Gastroesophageal sphincter (tissue), 4 donors: ENCODE measurements around the gene SETD5. TPM values are rescaled to one million over a fixed set of nuclear protein-coding genes. Genes with fewer than 3 reads are reported as not detected.

Experiments used
- ATAC-seq: fragments of 150-250 bp; one replicate; pipeline ENCODE4 v1.9.1; 2016; ENCODE audit warnings: mild to moderate bottlenecking, moderate library complexity
- H3K27ac ChIP-seq, 4 donors: fragments of 200-600 bp; sonication (generic) in 3 of 4; 1 replicate in 3 of 4; 2 replicates in 1 of 4; pipeline ENCODE4 v1.5.1; 2016 to 2019
- H3K27me3 ChIP-seq: fragments of 200-600 bp; sonication (generic); one replicate; pipeline ENCODE4 v1.5.1; 2019
- H3K36me3 ChIP-seq, 2 donors: fragments of 200-600 bp; sonication (generic); one replicate each; pipeline ENCODE4 v1.5.1; 2019; ENCODE audit warnings: control low read depth in 1 of 2
- H3K4me1 ChIP-seq, 3 donors: fragments of 200-600 bp; sonication (generic); 1 replicate in 2 of 3; 2 replicates in 1 of 3; pipeline ENCODE4 v1.5.1; 2016 to 2019; ENCODE audit warnings: control low read depth in 2 of 3
- H3K4me3 ChIP-seq, 2 donors: fragments of 200-600 bp; sonication (generic); one replicate each; pipeline ENCODE4 v1.5.1; 2019; ENCODE audit warnings: mild to moderate bottlenecking in 1 of 2, moderate library complexity in 1 of 2
- H3K9me3 ChIP-seq, 3 donors: fragments of 200-600 bp; sonication (generic); one replicate each; pipeline ENCODE4 v1.5.1; 2017 to 2019; ENCODE audit warnings: control low read depth in 2 of 3
- EP300 ChIP-seq: sonication (generic); formaldehyde crosslinking; IDR thresholded peaks from one replicate; pipeline ENCODE4 v1.6.1; 2017; ENCODE audit warnings: antibody characterized with exemption, mild to moderate bottlenecking
- POLR2A ChIP-seq, 2 donors: fragments of 450-650 bp; IDR thresholded peaks; one replicate each; pipeline ENCODE4 v1.6.1; 2017; ENCODE audit warnings: antibody characterized with exemption in 2 of 2, mild to moderate bottlenecking in 2 of 2, moderate library complexity in 1 of 2
- POLR2AphosphoS5 ChIP-seq: sonication (generic); formaldehyde crosslinking; IDR thresholded peaks from one replicate; pipeline ENCODE4 v1.6.1; 2017; ENCODE audit warnings: antibody characterized with exemption
- WGBS, 2 donors: methylation state at CpG; one replicate each; pipeline ENCODE4 v1.1.5; 2018; ENCODE audit warnings: low coverage in 1 of 2; 5-methylcytosine and 5-hydroxymethylcytosine counted together
- total RNA-seq, 4 donors: library from RNA; depleted of rRNA; stranded (reverse); fragments of >200 nt; gene quantifications; one replicate each; pipeline ENCODE4 v1.1.0, GENCODE V29; 2016
- TF ChIP-seq, protein P1 (sequence below), 4 experiments: fragments of 200-600 bp in 2 of 4; fragments of 450-650 bp in 2 of 4; sonication (generic) in 1 of 4; IDR thresholded peaks; one replicate each; pipeline ENCODE4 v1.5.1; 2017 to 2019; ENCODE audit warnings: antibody characterized with exemption in 4 of 4, mild to moderate bottlenecking in 2 of 4, moderate library complexity in 2 of 4

The SETD5 gene, protein sequence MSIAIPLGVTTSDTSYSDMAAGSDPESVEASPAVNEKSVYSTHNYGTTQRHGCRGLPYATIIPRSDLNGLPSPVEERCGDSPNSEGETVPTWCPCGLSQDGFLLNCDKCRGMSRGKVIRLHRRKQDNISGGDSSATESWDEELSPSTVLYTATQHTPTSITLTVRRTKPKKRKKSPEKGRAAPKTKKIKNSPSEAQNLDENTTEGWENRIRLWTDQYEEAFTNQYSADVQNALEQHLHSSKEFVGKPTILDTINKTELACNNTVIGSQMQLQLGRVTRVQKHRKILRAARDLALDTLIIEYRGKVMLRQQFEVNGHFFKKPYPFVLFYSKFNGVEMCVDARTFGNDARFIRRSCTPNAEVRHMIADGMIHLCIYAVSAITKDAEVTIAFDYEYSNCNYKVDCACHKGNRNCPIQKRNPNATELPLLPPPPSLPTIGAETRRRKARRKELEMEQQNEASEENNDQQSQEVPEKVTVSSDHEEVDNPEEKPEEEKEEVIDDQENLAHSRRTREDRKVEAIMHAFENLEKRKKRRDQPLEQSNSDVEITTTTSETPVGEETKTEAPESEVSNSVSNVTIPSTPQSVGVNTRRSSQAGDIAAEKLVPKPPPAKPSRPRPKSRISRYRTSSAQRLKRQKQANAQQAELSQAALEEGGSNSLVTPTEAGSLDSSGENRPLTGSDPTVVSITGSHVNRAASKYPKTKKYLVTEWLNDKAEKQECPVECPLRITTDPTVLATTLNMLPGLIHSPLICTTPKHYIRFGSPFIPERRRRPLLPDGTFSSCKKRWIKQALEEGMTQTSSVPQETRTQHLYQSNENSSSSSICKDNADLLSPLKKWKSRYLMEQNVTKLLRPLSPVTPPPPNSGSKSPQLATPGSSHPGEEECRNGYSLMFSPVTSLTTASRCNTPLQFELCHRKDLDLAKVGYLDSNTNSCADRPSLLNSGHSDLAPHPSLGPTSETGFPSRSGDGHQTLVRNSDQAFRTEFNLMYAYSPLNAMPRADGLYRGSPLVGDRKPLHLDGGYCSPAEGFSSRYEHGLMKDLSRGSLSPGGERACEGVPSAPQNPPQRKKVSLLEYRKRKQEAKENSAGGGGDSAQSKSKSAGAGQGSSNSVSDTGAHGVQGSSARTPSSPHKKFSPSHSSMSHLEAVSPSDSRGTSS (N-terminal part only)
- total RNA-seq: 10 to 100 TPM; 51.5 to 95.3 (median 76.8) TPM

- peak; percentile 99 for TF ChIP-seq POLR2AphosphoS5
- TF ChIP-seq, protein P1, sequence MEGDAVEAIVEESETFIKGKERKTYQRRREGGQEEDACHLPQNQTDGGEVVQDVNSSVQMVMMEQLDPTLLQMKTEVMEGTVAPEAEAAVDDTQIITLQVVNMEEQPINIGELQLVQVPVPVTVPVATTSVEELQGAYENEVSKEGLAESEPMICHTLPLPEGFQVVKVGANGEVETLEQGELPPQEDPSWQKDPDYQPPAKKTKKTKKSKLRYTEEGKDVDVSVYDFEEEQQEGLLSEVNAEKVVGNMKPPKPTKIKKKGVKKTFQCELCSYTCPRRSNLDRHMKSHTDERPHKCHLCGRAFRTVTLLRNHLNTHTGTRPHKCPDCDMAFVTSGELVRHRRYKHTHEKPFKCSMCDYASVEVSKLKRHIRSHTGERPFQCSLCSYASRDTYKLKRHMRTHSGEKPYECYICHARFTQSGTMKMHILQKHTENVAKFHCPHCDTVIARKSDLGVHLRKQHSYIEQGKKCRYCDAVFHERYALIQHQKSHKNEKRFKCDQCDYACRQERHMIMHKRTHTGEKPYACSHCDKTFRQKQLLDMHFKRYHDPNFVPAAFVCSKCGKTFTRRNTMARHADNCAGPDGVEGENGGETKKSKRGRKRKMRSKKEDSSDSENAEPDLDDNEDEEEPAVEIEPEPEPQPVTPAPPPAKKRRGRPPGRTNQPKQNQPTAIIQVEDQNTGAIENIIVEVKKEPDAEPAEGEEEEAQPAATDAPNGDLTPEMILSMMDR (IDR thresholded peaks at IDR 0.05): peak in 1 of 4 experiments; percentile 27
- peak; percentile 93 to 95 for TF ChIP-seq POLR2A (IDR thresholded peaks at IDR 0.05)
- no peak for TF ChIP-seq EP300
- Histone ChIP-seq H3K36me3 (peaks cover 0 to 12% of the 10 kb centered on the region in 2 donors), H3K27ac (peak within 1 kb of the TSS; percentile 98 to 99 (median 98)), H3K9me3 (no peaks in the 10 kb centered on the region), H3K4me1 (peaks cover 29 to 73% (median 40%) of the 10 kb centered on the region in 3 donors), H3K4me3 (peak within 1 kb of the TSS; percentile 84 to 96), H3K27me3 (no peaks in the 10 kb centered on the region)
- no CpG with 5 or more reads among the region's 63 CpGs for WGBS, 2 donors
- ATAC-seq: peak; percentile 83
Measured at GRCh38 chr3:9397332-9397905, at the start of gene SETD5. TSS of gene SETD5 (plus strand) at chr3:9397615. CDS start at chr3:9428939, 31,324 bp downstream.

- TF ChIP-seq EP300: no peak
- TF ChIP-seq POLR2AphosphoS5: no peak
- TF ChIP-seq, protein P1 (IDR thresholded peaks at IDR 0.05): no peak
- TF ChIP-seq POLR2A (IDR thresholded peaks at IDR 0.05): no peak
- peaks cover 0 to 16% of the 10 kb centered on the region in 2 donors for H3K36me3 ChIP-seq
- H3K27me3 ChIP-seq: no peaks in the 10 kb centered on the region
- peaks cover 0 to 2% (median 0%) of the 10 kb centered on the region in 3 donors for H3K4me1 ChIP-seq
- H3K9me3 ChIP-seq: no peaks in the 10 kb centered on the region
- 44% methylated on average over 2 of the region's 2 CpGs; no CpG with 5 or more reads in 1 of the 2 donors for WGBS, 2 donors
- H3K27ac ChIP-seq: no peak overlapping the region
- no peak for ATAC-seq
- no peak overlapping the region for H3K4me3 ChIP-seq
Measured at GRCh38 chr3:9347887-9348286, 49.5 kb upstream of the SETD5 start.

- no peak for TF ChIP-seq POLR2AphosphoS5
- H3K4me1 ChIP-seq: peaks cover 0 to 9% (median 0%) of the 10 kb centered on the region in 3 donors
- no peaks in the 10 kb centered on the region for H3K9me3 ChIP-seq
- WGBS, 2 donors: 39 to 50% methylated on average over 2 of the region's 2 CpGs
- ATAC-seq: no peak
- no peak overlapping the region for H3K27ac ChIP-seq
- peaks cover 0 to 16% of the 10 kb centered on the region in 2 donors for H3K36me3 ChIP-seq
- H3K27me3 ChIP-seq: no peaks in the 10 kb centered on the region
- no peak overlapping the region for H3K4me3 ChIP-seq
Measured at GRCh38 chr3:9349321-9350117, 47.9 kb upstream of the SETD5 start.

- H3K9me3 ChIP-seq: no peaks in the 10 kb centered on the region
- ATAC-seq: no peak
- H3K4me3 ChIP-seq: no peak overlapping the region
- H3K36me3 ChIP-seq: peaks cover 0 to 16% of the 10 kb centered on the region in 2 donors
- no peak for TF ChIP-seq POLR2A (IDR thresholded peaks at IDR 0.05)
- H3K27me3 ChIP-seq: no peaks in the 10 kb centered on the region
- WGBS, 2 donors: 38 to 80% methylated on average over 1 to 3 of the region's 3 CpGs
- no peak overlapping the region for H3K27ac ChIP-seq
- peaks cover 0 to 9% (median 0%) of the 10 kb centered on the region in 3 donors for H3K4me1 ChIP-seq
Measured at GRCh38 chr3:9351709-9352126, 45.7 kb upstream of the SETD5 start.
